Ovary (tissue), 3 donors: ENCODE data around the gene P4HA1.

ENCODE experiments used
- EP300 ChIP-seq: sonication (generic); formaldehyde crosslinking; IDR thresholded peaks from one replicate; pipeline ENCODE4 v1.6.1; 2017; ENCODE audit warnings: antibody characterized with exemption
- POLR2A ChIP-seq: fragments of 450-650 bp; IDR thresholded peaks from one replicate; pipeline ENCODE4 v1.6.1; 2017; ENCODE audit warnings: antibody characterized with exemption, mild to moderate bottlenecking, moderate library complexity
- TF ChIP-seq, protein P1 (sequence below), 3 donors: fragments of 450-650 bp in 2 of 3; fragments of 200-600 bp in 1 of 3; IDR thresholded peaks; one replicate each; pipeline versions ENCODE4 v1.5.1 to v1.8.0; 2016 to 2022; ENCODE audit warnings: antibody characterized with exemption in 3 of 3, mild to moderate bottlenecking in 1 of 3
- donor health status: DM: no; HTN: no; CAD: no.

DNA sequence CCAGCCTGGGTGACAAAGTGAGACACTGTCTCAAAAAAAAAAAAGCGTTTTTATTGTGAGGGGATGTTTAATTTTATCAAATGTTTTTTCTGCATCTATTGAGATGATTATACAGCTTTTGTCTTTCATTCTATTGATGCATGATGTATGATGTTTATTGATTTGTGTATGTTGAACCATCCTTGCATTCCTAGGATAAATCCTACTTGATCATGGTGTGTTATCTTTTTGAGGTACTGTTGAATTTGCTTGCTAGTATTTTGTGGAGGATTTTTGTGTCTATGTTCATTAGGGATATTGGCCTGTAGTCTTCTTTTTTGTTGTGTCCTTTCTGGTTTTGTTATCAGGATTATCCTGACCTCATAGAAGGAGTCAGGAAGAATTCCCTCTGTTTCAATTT, 119.8 kb downstream of the P4HA1 start:
- TF ChIP-seq, protein P1, sequence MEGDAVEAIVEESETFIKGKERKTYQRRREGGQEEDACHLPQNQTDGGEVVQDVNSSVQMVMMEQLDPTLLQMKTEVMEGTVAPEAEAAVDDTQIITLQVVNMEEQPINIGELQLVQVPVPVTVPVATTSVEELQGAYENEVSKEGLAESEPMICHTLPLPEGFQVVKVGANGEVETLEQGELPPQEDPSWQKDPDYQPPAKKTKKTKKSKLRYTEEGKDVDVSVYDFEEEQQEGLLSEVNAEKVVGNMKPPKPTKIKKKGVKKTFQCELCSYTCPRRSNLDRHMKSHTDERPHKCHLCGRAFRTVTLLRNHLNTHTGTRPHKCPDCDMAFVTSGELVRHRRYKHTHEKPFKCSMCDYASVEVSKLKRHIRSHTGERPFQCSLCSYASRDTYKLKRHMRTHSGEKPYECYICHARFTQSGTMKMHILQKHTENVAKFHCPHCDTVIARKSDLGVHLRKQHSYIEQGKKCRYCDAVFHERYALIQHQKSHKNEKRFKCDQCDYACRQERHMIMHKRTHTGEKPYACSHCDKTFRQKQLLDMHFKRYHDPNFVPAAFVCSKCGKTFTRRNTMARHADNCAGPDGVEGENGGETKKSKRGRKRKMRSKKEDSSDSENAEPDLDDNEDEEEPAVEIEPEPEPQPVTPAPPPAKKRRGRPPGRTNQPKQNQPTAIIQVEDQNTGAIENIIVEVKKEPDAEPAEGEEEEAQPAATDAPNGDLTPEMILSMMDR (IDR thresholded peaks at IDR 0.05), result no peak
- TF ChIP-seq POLR2A (no peak), EP300 (no peak)
